ENCODE results near the gene HYCC2.

- TF ChIP-seq CTCF (IDR thresholded peaks at IDR 0.05) (no peak), POLR2A (IDR thresholded peaks at IDR 0.05) (no peak)
These were observed 22.1 kb upstream of the HYCC2 start for GRCh38 chr2:201093573-201093972.
